Fibroblast of the aortic adventitia (primary cell): ENCODE results near the gene TSPAN17. TPM values are rescaled to one million over a fixed set of nuclear protein-coding genes. Genes with fewer than 3 reads are reported as not detected.

ENCODE experiments used
- DNase-seq: peaks from one replicate; pipeline ENCODE4 v3.0.0-alpha.2; 2010; ENCODE audit warnings: low read depth
- H3K4me3 ChIP-seq: 2 replicates; pipeline ENCODE4 v1.5.1; 2011; ENCODE audit warnings: low read depth, mild to moderate bottlenecking, control low read depth, low read length, moderate library complexity
- total RNA-seq: library from RNA; depleted of rRNA; stranded (reverse); fragments of >200 nt; gene quantifications from 2 replicates; pipeline ENCODE4 v1.2.3, GENCODE V29; 2012; ENCODE audit warnings: low replicate concordance
- TF ChIP-seq, protein P1 (sequence below): IDR thresholded peaks from 2 replicates; pipeline ENCODE4 v1.5.1; 2011; ENCODE audit warnings: mild to moderate bottlenecking, low read length, control low read depth, inconsistent platforms; ENCODE audit not compliant: insufficient read depth

The TSPAN17 gene
- total RNA-seq, 1 donor = 29.0 TPM

DNA sequence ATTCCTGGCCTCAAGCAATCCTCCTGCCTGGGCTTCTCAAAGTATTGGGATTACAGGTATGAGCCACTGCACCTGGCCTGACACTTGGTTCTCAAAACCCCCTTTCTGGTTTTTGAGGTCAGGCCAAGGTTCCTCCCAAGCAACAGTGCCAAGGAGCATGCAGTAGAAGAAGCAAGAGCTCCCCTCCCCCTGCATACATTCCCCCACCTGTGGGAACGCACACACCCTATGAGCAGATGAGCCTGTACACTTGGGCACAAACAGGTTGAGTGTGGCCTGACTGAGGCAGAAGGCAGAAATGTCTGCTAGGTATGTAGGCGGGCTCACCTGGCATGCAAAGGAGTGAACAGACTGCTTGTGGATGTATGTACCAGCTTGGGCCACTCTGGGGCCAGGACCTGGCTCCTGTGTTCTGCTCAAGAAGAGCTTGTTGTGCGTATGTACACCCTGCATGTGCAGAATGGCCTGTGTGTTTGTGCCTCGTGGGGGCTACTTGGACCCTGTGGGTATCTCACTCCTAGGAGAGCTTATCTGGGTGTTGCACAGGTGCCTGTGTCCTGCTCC is 39.1 kb upstream of the TSPAN17 start:
- DNase-seq = no peak
- TF ChIP-seq, protein P1, sequence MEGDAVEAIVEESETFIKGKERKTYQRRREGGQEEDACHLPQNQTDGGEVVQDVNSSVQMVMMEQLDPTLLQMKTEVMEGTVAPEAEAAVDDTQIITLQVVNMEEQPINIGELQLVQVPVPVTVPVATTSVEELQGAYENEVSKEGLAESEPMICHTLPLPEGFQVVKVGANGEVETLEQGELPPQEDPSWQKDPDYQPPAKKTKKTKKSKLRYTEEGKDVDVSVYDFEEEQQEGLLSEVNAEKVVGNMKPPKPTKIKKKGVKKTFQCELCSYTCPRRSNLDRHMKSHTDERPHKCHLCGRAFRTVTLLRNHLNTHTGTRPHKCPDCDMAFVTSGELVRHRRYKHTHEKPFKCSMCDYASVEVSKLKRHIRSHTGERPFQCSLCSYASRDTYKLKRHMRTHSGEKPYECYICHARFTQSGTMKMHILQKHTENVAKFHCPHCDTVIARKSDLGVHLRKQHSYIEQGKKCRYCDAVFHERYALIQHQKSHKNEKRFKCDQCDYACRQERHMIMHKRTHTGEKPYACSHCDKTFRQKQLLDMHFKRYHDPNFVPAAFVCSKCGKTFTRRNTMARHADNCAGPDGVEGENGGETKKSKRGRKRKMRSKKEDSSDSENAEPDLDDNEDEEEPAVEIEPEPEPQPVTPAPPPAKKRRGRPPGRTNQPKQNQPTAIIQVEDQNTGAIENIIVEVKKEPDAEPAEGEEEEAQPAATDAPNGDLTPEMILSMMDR = no peak

DNA sequence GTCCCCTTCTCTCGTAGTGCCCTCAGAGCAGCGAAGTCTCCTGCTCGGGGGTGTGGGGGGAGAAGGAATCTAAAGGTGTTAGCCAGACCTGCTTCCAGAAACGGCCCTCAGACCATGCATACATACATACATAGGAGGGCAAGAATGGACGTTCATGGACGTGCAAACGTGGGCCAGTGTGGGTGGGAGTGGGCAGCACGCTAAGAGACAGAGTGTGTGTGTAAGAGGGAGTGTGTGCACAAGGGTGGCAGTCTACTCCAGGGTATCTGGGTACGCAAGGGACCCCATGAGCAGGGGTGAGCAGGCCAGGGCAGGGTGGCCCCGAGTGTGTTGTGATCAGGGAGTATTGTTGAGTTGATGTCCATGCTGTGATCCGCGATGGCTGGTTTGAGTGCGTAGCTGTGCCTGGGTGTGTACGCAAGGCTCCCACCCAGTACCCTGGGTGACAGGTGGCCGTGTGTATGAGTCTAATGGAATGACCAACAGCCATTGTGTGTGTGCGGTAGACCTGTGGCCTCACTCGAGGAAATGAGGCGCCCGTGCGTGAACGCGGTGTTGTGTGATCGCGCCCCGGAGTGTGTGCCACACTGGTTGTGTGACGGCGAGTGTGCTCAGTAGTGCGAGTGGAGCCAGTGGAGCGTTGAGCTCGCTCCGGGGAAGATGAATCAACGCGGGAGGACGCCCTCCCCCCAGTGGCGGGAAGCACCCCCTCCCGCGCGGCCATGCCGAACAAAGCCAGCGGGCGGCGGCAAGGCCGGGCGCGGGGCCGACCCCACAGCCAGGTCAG is 38.2 kb upstream of the TSPAN17 start:
- peak overlapping the region; percentile 69 for H3K4me3 ChIP-seq
- TF ChIP-seq, protein P1 = no peak
- no peak for DNase-seq

More for the DNA sequence above, 39.1 kb upstream of the TSPAN17 start:
- no peak overlapping the region for H3K4me3 ChIP-seq

DNA sequence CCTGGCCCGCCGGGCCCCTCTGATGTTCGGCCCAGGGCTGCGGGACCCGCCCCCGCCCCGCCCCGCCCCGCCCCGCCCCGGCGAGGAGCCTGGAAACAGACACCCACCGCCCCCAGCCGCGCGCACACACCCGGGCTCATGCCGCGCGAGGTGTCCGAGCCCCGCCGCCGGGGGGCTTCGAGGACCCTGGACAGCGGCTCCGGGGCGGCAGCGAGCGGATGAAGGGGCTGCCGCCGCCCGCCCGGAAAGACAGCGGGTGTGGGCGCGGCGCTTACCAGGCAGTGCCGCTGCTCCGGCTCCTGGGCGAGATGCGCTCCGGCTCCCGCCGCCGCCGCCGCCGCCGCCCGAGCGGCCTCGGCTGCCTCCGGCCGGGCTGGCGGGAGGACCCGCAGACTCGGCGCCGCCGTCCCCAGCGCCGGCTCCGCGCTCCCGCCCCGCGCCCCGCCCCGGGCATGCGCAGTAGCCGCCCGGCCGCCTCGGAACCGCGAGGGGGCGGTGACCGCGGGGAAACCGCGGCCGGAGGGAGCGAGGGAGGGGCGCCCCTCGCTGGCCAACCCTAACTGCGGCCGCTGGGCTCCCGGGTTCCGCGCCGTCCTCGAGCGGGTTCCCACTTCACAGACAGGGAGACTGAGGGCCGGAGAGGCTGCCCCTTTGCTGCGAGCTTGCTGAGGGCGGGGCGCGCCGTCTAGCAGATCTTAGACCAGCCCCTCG is 37.4 kb upstream of the TSPAN17 start, which contains the start of gene GPRIN1:
Gene GPRIN1 (minus strand): TSS at position 433 of the 711 bp plus-strand sequence. CDS start 10,322 bp downstream, outside the sequence.
- TF ChIP-seq, protein P1 = peak; percentile 16
- peak within 1 kb of the TSS; percentile 69 for H3K4me3 ChIP-seq
- DNase-seq = peak; percentile 34

DNA sequence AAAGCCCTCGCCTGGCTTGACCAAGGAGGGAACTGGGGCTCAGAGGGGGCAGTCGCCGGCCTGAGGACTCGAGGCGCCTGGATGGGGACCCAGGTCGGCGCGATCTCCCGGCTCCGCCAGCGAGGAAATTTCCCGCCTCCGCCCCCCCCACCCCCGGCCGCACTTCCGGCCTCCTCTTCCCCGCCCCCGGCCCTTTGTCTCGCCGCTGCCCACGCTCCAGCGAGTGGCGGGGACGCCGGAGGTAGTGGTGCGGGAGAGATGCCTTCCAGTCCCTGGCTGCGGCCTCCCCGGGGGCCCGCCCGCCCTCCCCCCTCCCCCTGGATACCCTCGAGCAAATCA is 36.9 kb upstream of the TSPAN17 start:
- TF ChIP-seq, protein P1 = no peak
- H3K4me3 ChIP-seq = peak overlapping the region; percentile 69
- DNase-seq = no peak

DNA sequence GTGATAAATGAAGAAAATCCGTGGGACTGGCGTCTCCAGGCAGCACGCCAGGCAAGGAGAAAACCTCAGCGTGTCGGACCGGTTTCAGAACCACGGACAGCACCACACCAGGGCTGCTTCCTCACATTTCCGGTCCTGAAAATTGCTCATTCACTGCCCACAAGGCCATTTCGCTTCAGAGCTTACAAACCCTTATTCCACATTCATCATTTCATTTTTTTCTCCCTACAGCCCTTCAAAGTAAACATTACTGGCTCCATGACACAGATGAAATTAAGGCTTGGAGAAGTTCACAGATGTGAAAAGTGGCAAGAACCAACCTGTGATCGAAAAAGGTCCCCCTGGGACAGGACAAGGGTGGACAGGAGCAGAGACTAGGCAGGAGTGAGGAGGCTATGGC is 35.8 kb upstream of the TSPAN17 start:
- peak; percentile 91 for DNase-seq
- H3K4me3 ChIP-seq = no peak overlapping the region
- TF ChIP-seq, protein P1 = no peak

DNA sequence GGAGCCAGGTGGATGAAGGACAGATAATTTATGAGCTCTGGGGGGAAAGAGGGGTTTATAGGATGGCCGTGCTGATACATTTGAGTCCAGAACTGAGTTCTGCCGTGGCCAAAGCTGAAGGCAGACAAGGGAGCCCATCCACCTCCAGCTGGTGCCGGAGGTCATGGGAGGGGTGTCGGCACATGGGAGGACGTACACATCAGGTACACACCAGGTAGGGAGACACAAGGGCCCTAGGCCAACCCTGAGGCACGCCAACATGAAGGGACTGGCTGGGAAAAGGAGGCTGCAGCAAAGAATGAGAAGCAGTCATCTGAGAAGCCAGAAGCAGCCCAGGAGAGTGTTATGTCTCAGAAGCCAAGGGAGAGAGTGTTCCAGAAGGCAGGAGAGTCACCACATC is 35.3 kb upstream of the TSPAN17 start:
- DNase-seq = no peak
- TF ChIP-seq, protein P1 = no peak
- no peak overlapping the region for H3K4me3 ChIP-seq
